NCI-H146 treated with DMSO at 0.1 percent for 48 hours (cell line): ENCODE results near the gene DHX58.

Source experiments
- DNase-seq: peaks from one replicate; lab custom pipeline; 2025; ENCODE audit not compliant: unreplicated experiment; lab: John Stamatoyannopoulos, UW

DHX58 gene

GRCh38 chr17:42130310-42130936 is 17.9 kb upstream of the DHX58 start:
- DNase-seq = no peak

GRCh38 chr17:42129109-42129837 is 16.8 kb upstream of the DHX58 start:
- no peak for DNase-seq

- no peak for DNase-seq
Measured at GRCh38 chr17:42127414-42127813, 14.9 kb upstream of the DHX58 start.

GRCh38 chr17:42126836-42127235 is 14.3 kb upstream of the DHX58 start:
- DNase-seq = no peak

- no peak for DNase-seq
Measured at GRCh38 chr17:42125565-42125964, 13.1 kb upstream of the DHX58 start.

GRCh38 chr17:42124256-42124655 is 11.7 kb upstream of the DHX58 start:
- no peak for DNase-seq

- peak; percentile 75 for DNase-seq
Measured at GRCh38 chr17:42122371-42123303, 10.1 kb upstream of the DHX58 start, which contains the start of gene HSPB9. Gene HSPB9, plus strand, starts transcription at chr17:42122804. Its CDS starts 47 bp downstream, at chr17:42122851.

- DNase-seq = peak; percentile 43
Measured at GRCh38 chr17:42120770-42121769, 8.6 kb upstream of the DHX58 start, which contains the start of gene KAT2A. Gene KAT2A, minus strand, starts transcription at chr17:42121367. Its CDS starts 63 bp downstream, at chr17:42121304.

- DNase-seq = no peak
Measured at GRCh38 chr17:42120161-42120769, 7.8 kb upstream of the DHX58 start.

- no peak for DNase-seq
Measured at GRCh38 chr17:42119301-42119700, 6.8 kb upstream of the DHX58 start.

GRCh38 chr17:42118545-42118944 is 6.0 kb upstream of the DHX58 start:
- no peak for DNase-seq

GRCh38 chr17:42118126-42118510 is 5.6 kb upstream of the DHX58 start:
- DNase-seq = no peak

- no peak for DNase-seq
Measured at GRCh38 chr17:42117397-42118125, 5.0 kb upstream of the DHX58 start.

GRCh38 chr17:42116705-42117396 is 4.3 kb upstream of the DHX58 start:
- DNase-seq = peak; percentile 46

GRCh38 chr17:42114118-42114517 is 1.6 kb upstream of the DHX58 start:
- DNase-seq = no peak

GRCh38 chr17:42113293-42114069 is 967 bp upstream of the DHX58 start:
- DNase-seq = no peak

GRCh38 chr17:42111871-42112551 is 503 bp downstream of the DHX58 start:
- DNase-seq = no peak
